GM18498 (cell line): ENCODE results near the gene ANKRD66.

ENCODE experiments used
- ATAC-seq: cut with Tn5 transposase; IDR thresholded peaks from one replicate; pipeline ENCODE4 v1.9.1; 2021; ENCODE audit warnings: mild to moderate bottlenecking, moderate library complexity; ENCODE audit not compliant: unreplicated experiment

ANKRD66 gene

DNA sequence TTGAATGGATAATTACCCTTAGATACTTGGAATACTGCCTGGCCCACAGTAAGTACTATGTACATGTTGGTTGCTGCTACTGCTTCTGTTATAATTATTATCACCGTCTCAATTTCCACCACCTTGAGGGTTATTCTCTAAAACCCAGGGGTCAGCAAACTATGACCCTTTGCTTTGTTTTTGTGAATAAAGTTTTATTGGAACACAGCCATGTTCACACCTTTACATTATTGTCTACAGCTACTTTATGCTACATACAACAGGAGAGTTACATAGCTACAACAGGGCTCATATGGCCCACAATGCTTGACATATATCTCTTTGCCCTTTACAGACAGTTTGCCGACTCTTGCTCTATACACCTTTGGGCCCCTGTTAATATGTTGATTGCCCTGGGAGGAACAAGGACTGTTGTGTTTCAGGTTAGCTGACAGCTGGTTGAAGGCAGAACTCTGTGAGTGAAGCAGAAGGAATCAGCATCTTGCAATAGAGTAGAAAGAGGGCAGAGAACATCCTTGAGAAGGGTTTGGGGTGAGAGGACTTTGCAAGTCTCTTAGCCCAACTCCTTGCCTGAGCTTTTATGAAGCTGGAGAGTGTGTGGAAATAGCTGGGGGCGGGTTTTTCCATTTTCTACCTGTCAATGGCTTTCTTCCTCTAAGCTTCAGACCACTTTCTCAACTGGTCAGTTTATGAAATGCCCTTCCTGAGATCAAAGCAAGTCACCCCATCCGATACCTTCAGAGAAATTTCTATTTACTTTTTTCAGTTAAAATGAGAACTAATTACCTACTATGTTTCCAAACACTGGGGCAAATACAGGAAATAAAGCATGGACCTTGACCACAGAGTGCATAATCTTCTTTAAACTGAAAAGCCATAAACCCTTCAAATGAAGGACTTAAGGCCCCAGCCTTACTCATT is 43.0 kb downstream of the ANKRD66 start:
- no peak for ATAC-seq

- ATAC-seq = no peak
Measured at GRCh38 chr6:46790355-46790874, 43.7 kb downstream of the ANKRD66 start.

DNA sequence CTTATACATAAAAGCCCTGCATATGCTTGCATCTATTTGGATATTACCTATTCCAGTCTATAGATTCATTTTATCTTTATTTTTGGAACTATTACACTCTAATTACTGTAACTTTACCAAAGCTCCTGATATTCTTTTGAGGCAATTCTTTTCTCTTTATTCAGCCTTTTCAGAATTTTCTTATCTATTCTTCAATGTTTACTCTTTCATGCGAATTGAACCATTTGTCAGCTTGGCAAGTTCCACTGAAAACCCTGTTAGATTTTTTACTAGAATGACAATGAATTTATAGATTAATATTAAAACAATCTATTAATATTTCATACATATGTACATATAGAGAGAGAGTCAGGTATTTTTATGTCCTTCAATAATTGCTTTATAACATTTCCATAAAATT is 45.9 kb downstream of the ANKRD66 start:
- ATAC-seq = no peak

DNA sequence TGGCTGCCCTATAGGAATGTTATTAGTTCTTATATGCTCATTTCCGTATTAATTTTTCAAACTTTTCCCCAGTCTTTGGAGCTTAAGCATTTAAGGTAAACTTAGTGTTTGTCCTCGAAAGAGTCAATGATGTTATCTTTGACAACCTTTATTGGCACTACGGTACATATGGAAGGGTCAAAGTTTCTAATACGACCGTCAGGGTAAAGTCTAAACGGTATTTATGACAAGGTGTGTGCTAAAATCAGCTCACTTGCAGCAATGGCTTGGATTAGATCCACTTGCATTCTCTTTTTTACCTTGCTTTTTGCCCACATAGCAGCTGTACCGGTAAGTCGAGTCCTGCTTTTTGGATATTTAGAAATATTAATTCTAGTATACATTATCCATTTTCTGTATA is 46.4 kb downstream of the ANKRD66 start, which contains the start of gene MEP1A:
Gene MEP1A, plus strand, starts transcription at position 252 of the 400 bp plus-strand sequence. Its CDS starts 10 bp downstream, at position 262.
- ATAC-seq = no peak

DNA sequence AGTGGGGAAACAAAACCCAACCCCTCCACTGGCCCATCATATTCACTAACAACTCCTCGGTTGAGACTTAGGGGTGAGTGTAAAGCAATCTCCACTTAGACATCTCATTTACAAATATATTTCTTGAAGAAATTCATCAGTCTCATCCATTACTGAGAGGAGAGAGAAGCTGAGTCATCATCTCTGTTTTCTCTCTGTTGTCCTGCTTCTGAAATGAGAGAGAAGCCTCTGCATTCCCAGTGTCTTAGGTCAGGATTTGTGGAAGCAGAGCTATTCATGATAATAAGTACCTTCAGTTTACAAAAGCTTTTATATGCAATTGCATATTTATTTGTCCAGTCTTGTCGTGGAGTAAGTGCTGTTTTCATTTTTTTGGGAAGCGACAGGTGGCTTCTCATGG is 47.3 kb downstream of the ANKRD66 start:
- ATAC-seq = no peak

- ATAC-seq = no peak
Measured at GRCh38 chr6:46795816-46796215, 49.1 kb downstream of the ANKRD66 start.

- no peak for ATAC-seq
Measured at GRCh38 chr6:46796848-46797580, 50.3 kb downstream of the ANKRD66 start.

- no peak for ATAC-seq
Measured at GRCh38 chr6:46799657-46800056, 52.9 kb downstream of the ANKRD66 start.

DNA sequence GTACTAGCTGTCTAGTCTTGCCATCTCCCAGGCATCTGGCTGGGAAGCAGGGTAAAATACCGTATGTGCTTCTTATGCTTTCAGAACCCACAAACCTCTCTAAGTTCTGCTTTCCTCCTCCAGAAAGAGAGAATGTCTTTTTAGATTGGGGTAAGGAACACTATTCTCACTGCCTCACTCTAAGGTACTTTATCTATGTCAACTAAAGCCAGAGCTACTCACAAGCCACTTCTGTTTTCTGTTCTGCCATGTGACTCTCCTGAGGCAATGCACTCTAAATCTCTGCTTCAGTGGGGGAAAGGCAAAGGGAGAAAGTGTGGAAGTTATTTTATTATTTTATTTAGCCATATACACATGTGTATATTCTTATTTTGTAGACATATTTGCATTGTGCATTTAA is 62.1 kb downstream of the ANKRD66 start:
- no peak for ATAC-seq
